ENCODE measurements around the gene RARS1.

GRCh38 chr5:168455201-168455600, 31.1 kb upstream of the RARS1 start:
- no peak for TF ChIP-seq CTCF (IDR thresholded peaks at IDR 0.05)
- no peak for TF ChIP-seq POLR2A (IDR thresholded peaks at IDR 0.05)
